ENCODE data around the gene MS4A1.
"Not testable (repeated sequence)": the region's sequence is repeated elsewhere in the genome, so short reads cannot be mapped to it uniquely, and the experiment has no call there.

The MS4A1 gene

DNA sequence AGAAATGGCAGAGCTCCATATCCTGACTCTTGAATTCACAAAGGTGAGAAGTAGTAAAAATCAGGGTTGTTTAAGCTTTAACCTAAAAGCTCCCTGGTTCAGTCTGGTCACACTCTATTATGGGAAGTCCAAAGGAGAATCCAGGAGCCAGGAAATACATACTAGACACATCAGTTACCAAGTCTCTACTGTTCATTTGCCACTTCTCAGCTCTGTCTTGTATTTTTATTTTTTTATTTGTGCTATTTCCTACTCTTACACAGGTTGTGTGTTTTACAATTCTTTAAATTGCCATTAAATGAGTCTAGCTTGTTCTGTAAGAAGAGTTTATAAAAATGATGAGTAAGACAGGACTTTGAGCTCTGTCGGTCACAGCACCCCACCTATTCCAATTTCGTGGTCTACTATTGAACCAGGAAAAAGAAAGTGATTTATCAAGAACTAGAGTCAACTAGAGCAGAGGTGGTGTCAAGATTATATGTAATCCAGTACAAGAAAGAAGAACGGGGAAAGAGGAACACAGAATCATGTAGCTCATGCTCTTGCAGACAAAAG, 46.7 kb downstream of the MS4A1 start:
- in situ Hi-C loops (cut with HindIII; ENCODE audit: low sequenced_read_pairs) = no loop called here

DNA sequence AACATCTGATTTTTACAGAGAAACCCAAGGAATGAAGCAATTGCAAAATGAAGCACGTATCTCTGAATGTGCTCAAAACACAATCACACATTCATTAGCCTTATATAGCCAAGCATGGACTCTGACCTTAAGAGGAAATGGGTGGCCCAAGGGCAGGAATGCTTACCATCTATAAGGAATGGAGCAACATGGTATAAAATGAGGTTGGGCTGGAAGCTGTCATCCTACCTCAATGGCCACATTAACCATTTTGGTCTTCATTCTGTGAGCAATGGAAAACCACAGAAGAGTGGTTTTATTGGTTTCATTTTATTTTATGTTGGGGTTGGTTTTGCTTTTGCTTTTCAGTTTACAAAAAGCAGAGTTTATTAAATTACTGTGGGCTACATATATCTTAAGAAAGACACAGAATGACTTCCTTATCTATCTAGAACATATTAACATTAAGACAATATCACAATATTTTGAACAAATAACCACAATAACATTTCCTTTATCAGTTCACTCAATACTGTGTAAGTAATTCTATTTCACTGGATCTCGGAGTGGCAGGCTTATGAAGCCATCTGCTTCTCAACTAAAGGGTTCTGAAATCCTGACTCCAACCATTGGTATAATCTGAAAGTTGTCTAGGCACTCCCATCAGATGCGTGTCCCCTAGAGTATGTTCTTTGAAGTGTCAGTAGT, 48.7 kb downstream of the MS4A1 start:
- in situ Hi-C loops (cut with HindIII; ENCODE audit: low sequenced_read_pairs) = no loop called here

DNA sequence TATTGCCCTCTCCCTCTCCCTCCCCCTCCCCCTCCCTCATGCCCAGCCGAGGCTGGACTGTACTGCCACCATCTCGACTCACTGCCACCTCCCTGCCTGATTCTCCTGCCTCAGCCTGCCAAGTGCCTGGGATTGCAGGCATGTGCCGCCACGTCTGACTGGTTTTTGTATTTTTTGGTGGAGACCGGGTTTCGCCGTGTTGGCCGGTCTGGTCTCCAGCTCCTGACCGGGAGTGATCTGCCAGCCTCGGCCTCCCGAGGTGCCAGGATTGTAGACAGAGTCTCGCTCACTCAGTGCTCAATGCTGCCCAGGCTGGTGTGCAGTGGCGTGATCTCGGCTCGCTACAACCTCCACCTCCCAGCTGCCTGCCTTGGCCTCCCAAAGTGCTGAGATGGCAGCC, 54.0 kb downstream of the MS4A1 start:
- in situ Hi-C loops (cut with HindIII; ENCODE audit: low sequenced_read_pairs) = not testable (repeated sequence)

DNA sequence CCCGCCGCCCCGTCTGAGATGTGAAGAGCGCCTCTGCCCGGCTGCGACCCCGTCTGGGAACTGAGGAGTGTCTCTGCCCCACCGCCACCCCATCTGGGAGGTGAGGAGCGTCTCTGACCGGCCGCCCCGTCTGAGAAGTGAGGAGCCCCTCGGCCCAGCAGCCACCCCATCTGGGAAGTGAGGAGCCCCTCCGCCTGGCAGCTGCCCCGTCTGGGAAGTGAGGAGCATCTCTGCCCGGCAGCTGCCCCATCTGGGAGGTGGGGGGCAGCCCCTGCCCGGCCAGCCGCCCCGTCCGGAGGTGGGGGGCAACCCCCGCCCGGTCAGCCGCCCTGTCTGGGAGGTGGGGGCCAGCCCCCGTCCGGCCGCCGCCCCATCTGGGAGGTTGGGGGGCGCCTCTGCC, 54.6 kb downstream of the MS4A1 start:
- in situ Hi-C loops (cut with HindIII; ENCODE audit: low sequenced_read_pairs) = not testable (repeated sequence)

DNA sequence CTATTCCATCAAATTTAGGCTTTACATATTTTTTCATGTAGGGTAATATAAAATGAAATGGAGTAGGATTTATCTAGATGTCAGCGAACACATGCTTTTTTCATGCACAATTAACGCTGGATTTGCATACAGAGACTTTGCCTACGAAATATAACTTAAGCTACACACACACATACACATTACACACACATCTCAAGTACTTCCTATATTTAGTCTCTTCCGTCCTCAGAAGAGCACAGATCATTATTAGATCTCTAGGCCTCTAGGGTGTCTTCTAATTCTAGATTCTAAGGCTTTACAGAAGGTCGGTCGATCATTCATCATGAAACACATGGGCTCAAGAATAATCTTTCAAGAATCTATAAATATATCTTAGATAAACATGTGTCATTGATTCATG, 55.7 kb downstream of the MS4A1 start:
- in situ Hi-C loops (cut with HindIII; ENCODE audit: low sequenced_read_pairs) = no loop called here

DNA sequence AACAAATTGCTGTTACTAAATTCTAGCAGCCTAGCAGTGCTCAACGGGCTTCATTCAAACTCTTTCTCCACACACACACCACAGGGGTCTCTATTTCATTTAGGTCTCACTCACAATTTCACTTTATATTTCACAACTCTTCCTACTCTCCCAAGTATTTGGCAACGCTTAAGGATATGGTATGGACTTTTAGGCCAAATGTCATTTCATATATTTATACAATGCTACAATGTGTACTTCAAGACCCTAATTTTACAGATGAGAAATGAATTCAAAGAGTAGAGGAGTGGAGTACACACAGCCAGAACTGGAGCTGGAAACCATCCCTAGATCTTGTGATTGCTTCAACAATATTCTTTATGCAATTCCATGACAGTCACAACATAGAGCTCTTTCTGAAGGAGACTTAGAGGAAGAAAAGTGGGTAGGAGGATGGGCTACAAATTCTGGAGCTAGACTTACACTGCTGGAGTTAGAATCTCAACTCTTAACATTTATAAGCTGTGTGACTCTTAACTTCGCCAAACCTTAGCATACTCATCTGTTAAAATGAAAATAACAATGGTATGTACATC, 57.1 kb downstream of the MS4A1 start:
- in situ Hi-C loops (cut with HindIII; ENCODE audit: low sequenced_read_pairs) = no loop called here

DNA sequence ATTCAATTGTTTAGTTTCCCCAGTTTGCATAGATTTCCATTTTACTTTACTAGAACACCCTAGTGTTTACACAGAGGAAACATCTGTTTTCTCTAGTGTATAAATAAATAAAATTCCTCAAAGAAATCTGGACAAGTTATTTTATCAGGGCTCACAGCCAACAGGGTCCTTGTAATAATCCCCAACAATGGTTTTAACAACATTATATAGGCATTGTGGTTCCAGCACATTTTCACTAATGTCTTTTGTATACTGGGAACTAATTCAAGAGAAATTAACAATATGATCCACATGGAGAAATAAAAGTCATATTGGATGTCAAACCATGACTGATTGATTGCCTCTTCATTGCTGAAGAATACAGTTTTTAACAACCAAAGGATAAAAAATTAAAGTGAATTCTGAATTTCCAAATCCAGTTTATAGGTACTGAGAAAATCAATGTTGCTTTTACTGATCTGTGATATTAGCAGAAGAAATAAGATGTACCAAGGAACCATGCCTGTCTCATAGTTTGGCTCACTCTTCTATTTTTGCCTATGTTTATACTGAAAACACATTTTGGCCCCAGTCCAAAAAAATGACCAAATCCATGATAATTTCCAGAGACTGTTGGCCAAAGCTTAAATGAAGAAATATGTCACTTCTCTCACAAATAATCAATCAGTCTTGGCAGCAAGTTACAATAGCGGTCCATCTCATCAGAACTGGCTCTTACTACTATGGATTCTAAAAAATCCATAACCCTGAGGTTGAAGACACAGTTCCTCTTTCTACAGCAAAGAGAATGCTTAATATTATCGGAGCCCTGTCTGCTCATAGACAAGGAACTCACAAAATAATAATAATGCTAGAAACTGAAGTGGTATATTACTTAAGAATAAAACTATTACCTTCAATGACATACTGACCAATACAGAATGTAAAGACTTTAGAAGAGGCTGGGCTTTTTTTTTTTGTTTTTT, 58.1 kb downstream of the MS4A1 start:
- in situ Hi-C loops (cut with HindIII; ENCODE audit: low sequenced_read_pairs) = no loop called here

DNA sequence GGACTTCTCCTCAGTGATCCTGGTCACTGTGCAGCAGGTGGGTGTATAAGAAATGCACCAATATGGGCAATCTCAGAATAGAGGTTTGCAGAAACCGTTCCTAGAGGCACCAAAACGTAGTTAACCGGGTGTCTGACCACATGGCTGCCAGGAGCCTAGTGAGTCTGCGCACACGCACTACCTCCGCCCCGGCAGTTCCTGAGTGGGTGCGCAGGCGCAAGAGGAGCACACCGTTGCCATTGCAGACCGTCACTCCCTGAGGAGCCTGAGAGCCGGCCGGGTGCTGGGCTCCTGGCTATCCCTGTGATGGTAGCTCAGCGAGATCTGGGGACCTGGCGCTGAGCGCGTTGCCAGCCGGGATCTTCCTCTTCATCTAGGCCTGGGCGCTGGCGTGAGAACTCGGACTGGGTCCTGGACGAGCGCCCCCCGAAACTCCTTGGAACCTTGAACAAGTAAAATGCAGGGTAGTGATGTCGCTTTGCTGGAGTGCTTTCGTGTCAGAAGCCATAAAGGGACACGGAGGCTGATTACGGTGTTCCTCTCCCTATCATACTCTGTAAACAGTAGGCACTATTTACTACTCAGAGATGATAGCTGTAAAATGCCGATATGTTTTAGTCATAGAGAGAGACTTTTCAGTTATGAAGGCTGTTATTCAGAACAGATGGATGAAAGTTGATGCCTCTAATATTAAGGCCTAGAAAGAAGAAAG, 59.7 kb downstream of the MS4A1 start, which contains the start of gene MS4A13:
Gene MS4A13 (plus strand): TSS at position 249 of the 712 bp plus-strand sequence. CDS start 2,692 bp downstream, outside the sequence.
- in situ Hi-C loops (cut with HindIII; ENCODE audit: low sequenced_read_pairs) = no loop called here
